Natural killer cell (primary cell): Measurements from ENCODE around the gene IL1RAPL1. TPM values are rescaled to one million over a fixed set of nuclear protein-coding genes. Genes with fewer than 3 reads are reported as not detected.

Experiments
- ATAC-seq, 3 donors: fragments of 150-1000 bp in 2 of 3; fragments of 200-7000 bp in 1 of 3; cut with Tn5 transposase; 1 replicate in 1 of 3; 2 replicates in 2 of 3; pipeline ENCODE4 v1.10.0; 2021; ENCODE audit warnings: mild to moderate bottlenecking in 2 of 3, moderate library complexity in 2 of 3
- DNase-seq, 2 donors: peaks; one replicate each; pipeline versions ENCODE4 v3.0.0 to v3.0.0-alpha.2; 2013 to 2021; ENCODE audit warnings: mixed read lengths in 1 of 2
- H3K27ac ChIP-seq: one replicate; pipeline ENCODE4 v1.5.1; 2013; ENCODE audit warnings: mild to moderate bottlenecking, low read length
- H3K27me3 ChIP-seq: one replicate; pipeline ENCODE4 v1.6.1; 2013; ENCODE audit warnings: low read length; ENCODE audit not compliant: control insufficient read depth, insufficient read depth
- H3K36me3 ChIP-seq: one replicate; pipeline ENCODE4 v1.6.1; 2013; ENCODE audit warnings: low read length; ENCODE audit not compliant: control insufficient read depth, insufficient read depth
- H3K4me1 ChIP-seq: one replicate; pipeline ENCODE4 v1.6.1; 2013; ENCODE audit warnings: low read length; ENCODE audit not compliant: control insufficient read depth, insufficient read depth
- H3K4me3 ChIP-seq: one replicate; pipeline ENCODE4 v1.5.1; 2013; ENCODE audit warnings: low read length
- H3K9me3 ChIP-seq: one replicate; pipeline ENCODE4 v1.6.1; 2013; ENCODE audit warnings: low read length; ENCODE audit not compliant: control insufficient read depth, insufficient read depth
- H3K27ac Mint-ChIP-seq, 2 donors: one replicate each; pipeline ENCODE4 v1.8.0; 2022; ENCODE audit warnings: mild to moderate bottlenecking in 2 of 2, mixed read lengths in 2 of 2, moderate library complexity in 1 of 2
- H3K27me3 Mint-ChIP-seq, 2 donors: one replicate each; pipeline ENCODE4 v1.8.0; 2022; ENCODE audit warnings: low read depth in 2 of 2, mixed read lengths in 2 of 2
- H3K36me3 Mint-ChIP-seq: one replicate; pipeline ENCODE4 v1.8.0; 2022; ENCODE audit warnings: mixed read lengths
- H3K4me1 Mint-ChIP-seq, 2 donors: one replicate each; pipeline ENCODE4 v1.8.0; 2022; ENCODE audit warnings: mixed read lengths in 2 of 2
- H3K4me3 Mint-ChIP-seq: one replicate; pipeline ENCODE4 v1.8.0; 2022; ENCODE audit warnings: mild to moderate bottlenecking, moderate library complexity, mixed read lengths
- H3K9me3 Mint-ChIP-seq, 2 donors: one replicate each; pipeline ENCODE4 v1.8.0; 2022; ENCODE audit warnings: mixed read lengths in 2 of 2
- CTCF ChIP-seq: fragments of 200-600 bp; IDR thresholded peaks from one replicate; pipeline ENCODE4 v1.8.0; 2022; ENCODE audit warnings: antibody characterized with exemption
- WGBS: methylation state at CpG from one replicate; pipeline ENCODE4 v1.1.7; 2013; ENCODE audit warnings: missing lambda C conversion rate; ENCODE audit not compliant: insufficient coverage; 5-methylcytosine and 5-hydroxymethylcytosine counted together
- intact Hi-C: fragments of 100-400 bp; cut with micrococcal nuclease; formaldehyde crosslinking; loops from one replicate; pipeline ENCODE4 v1.14.2; 2022
- total RNA-seq, 4 donors: library from RNA; stranded (reverse); fragments of 120-200 nt in 1 of 4; gene quantifications; one replicate each; pipeline versions ENCODE4 v1.2.3 to v1.2.4, GENCODE V29; 2013 to 2022

Gene IL1RAPL1
- total RNA-seq, 3 donors from 2014 or later (not counting 1 experiment from before 2014, with no cell fraction given): not detected

GRCh38 chrX:28901637-28902036, 314.4 kb downstream of the IL1RAPL1 start:
- no peaks in the 10 kb centered on the region for H3K9me3 ChIP-seq
- H3K27ac ChIP-seq: no peak overlapping the region
- no peak overlapping the region for H3K27ac Mint-ChIP-seq
- peaks cover 10 to 13% of the 10 kb centered on the region in 2 donors for H3K9me3 Mint-ChIP-seq
- ATAC-seq: no peak
- no peaks in the 10 kb centered on the region for H3K27me3 Mint-ChIP-seq
- 73% methylated on average over 3 of the region's 3 CpGs for WGBS
- no peak for TF ChIP-seq CTCF
- no peak overlapping the region for H3K4me3 ChIP-seq
- no peaks in the 10 kb centered on the region for H3K27me3 ChIP-seq
- no peak overlapping the region for H3K4me3 Mint-ChIP-seq
- no peaks in the 10 kb centered on the region for H3K4me1 ChIP-seq
- no peaks in the 10 kb centered on the region for H3K36me3 ChIP-seq
- intact Hi-C loops: no loop called here
- no peaks in the 10 kb centered on the region for H3K36me3 Mint-ChIP-seq
- no peak for DNase-seq
- H3K4me1 Mint-ChIP-seq: no peaks in the 10 kb centered on the region

DNA sequence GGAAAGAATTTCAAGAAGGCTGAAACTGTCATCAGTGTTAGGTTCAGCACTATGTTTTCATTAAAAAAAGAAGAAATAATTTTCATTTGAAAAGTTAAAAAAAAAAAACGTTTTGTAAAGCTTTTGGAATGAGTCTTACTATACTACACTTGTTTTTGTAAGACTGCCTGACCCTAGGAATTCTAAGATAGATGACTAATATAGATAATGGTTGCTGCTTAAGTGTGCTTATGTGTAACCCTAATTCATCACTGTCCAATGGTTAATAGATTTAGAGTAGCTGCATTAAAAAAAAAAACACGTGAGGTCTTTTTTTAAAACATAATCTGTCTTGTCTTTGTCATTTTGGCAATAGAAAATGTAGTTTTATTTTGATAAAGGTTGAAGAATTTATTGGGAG, 323.2 kb downstream of the IL1RAPL1 start:
- Mint-ChIP-seq H3K36me3 (no peaks in the 10 kb centered on the region), H3K27ac (no peak overlapping the region), H3K4me3 (no peak overlapping the region), H3K27me3 (no peaks in the 10 kb centered on the region), H3K4me1 (no peaks in the 10 kb centered on the region), H3K9me3 (peaks cover 8 to 24% of the 10 kb centered on the region in 2 donors)
- no peak overlapping the region for H3K27ac ChIP-seq
- intact Hi-C loops: no loop called here
- no peaks in the 10 kb centered on the region for H3K36me3 ChIP-seq
- no peak overlapping the region for H3K4me3 ChIP-seq
- TF ChIP-seq CTCF: no peak
- no peak for ATAC-seq
- no peaks in the 10 kb centered on the region for H3K4me1 ChIP-seq
- H3K27me3 ChIP-seq: no peaks in the 10 kb centered on the region
- no peaks in the 10 kb centered on the region for H3K9me3 ChIP-seq
- DNase-seq: no peak
- WGBS: no CpG with 5 or more reads among the region's 2 CpGs

DNA sequence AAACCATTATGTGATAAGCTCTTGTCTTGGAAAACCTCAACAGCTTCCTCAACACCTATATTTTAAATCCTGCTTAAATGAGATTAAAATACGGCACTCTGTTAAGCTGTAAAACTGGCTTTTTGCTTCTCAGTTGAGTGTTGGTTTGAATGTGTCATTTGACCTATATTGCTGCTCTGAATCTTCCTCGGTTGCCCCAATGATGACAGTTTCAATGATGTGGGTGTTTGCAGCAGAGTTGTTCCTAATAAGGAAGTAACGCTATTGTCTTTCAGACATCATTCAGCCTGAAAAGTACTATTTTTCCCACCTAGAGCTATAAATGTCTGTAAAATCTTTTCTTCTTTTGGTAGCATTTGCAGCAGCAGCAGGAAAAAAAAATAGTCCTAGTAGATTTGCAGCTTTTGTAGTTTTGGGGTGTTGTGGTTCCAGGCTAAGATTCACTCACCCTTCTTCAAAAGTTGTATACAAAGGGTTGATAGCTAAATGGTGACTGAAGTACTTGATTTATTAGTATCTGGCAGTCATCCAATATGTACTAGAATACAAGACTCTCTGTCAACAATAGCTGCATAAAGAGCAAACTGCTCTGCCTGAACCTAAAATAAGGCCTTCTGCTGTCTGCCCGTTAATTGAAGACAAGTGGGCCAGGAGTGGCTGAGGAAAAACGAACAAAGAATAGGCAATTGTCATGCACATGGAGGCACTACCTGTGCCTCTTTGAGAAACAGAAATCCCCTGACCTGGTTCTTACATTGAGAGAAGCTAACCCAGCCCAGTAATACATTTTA, 333.1 kb downstream of the IL1RAPL1 start:
- no peaks in the 10 kb centered on the region for H3K36me3 ChIP-seq
- Mint-ChIP-seq H3K36me3 (no peaks in the 10 kb centered on the region), H3K9me3 (no peaks in the 10 kb centered on the region), H3K4me1 (no peaks in the 10 kb centered on the region), H3K27ac (no peak overlapping the region), H3K27me3 (no peaks in the 10 kb centered on the region), H3K4me3 (no peak overlapping the region)
- H3K4me3 ChIP-seq: no peak overlapping the region
- no peak for TF ChIP-seq CTCF
- intact Hi-C loops: no loop called here
- ATAC-seq: no peak
- no peaks in the 10 kb centered on the region for H3K4me1 ChIP-seq
- H3K27me3 ChIP-seq: no peaks in the 10 kb centered on the region
- no peaks in the 10 kb centered on the region for H3K9me3 ChIP-seq
- WGBS: 68% methylated on average over 4 of the region's 5 CpGs
- H3K27ac ChIP-seq: no peak overlapping the region
- no peak for DNase-seq

GRCh38 chrX:28922106-28922505, 334.9 kb downstream of the IL1RAPL1 start:
- peaks cover under 1% of the 10 kb centered on the region in 2 donors for H3K9me3 Mint-ChIP-seq
- no peaks in the 10 kb centered on the region for H3K4me1 Mint-ChIP-seq
- no peak for ATAC-seq
- Histone ChIP-seq H3K4me3 (no peak overlapping the region), H3K9me3 (no peaks in the 10 kb centered on the region), H3K36me3 (no peaks in the 10 kb centered on the region), H3K4me1 (no peaks in the 10 kb centered on the region), H3K27ac (no peak overlapping the region), H3K27me3 (no peaks in the 10 kb centered on the region)
- H3K36me3 Mint-ChIP-seq: no peaks in the 10 kb centered on the region
- DNase-seq: no peak
- intact Hi-C loops: no loop called here
- no peak for TF ChIP-seq CTCF
- no CpG with 5 or more reads among the region's 2 CpGs for WGBS
- no peak overlapping the region for H3K27ac Mint-ChIP-seq
- H3K27me3 Mint-ChIP-seq: no peaks in the 10 kb centered on the region
- no peak overlapping the region for H3K4me3 Mint-ChIP-seq
